ENCODE data around the gene TBC1D5.
"Not testable (repeated sequence)": the region's sequence is repeated elsewhere in the genome, so short reads cannot be mapped to it uniquely, and the experiment has no call there.

The TBC1D5 gene

GRCh38 chr3:17629400-17629799 lies 113.0 kb downstream of the TBC1D5 start:
- Histone ChIP-seq H3K27me3 (replicated peaks) (no peaks in the 10 kb centered on the region), H3K36me3 (replicated peaks) (no peaks in the 10 kb centered on the region), H3K27ac (no peak overlapping the region), H3K4me3 (ENCODE audit: low read depth, low read length) (no peak overlapping the region)
- DNase-seq = no peak
- in situ Hi-C loops (cut with HindIII; ENCODE audit: low pct_ligation_motif_present, low sequenced_read_pairs) = no loop called here
- TF ChIP-seq, protein P1, sequence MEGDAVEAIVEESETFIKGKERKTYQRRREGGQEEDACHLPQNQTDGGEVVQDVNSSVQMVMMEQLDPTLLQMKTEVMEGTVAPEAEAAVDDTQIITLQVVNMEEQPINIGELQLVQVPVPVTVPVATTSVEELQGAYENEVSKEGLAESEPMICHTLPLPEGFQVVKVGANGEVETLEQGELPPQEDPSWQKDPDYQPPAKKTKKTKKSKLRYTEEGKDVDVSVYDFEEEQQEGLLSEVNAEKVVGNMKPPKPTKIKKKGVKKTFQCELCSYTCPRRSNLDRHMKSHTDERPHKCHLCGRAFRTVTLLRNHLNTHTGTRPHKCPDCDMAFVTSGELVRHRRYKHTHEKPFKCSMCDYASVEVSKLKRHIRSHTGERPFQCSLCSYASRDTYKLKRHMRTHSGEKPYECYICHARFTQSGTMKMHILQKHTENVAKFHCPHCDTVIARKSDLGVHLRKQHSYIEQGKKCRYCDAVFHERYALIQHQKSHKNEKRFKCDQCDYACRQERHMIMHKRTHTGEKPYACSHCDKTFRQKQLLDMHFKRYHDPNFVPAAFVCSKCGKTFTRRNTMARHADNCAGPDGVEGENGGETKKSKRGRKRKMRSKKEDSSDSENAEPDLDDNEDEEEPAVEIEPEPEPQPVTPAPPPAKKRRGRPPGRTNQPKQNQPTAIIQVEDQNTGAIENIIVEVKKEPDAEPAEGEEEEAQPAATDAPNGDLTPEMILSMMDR (IDR thresholded peaks at IDR 0.05; ENCODE audit: low read depth, low read length, missing control alignments) = no peak

DNA sequence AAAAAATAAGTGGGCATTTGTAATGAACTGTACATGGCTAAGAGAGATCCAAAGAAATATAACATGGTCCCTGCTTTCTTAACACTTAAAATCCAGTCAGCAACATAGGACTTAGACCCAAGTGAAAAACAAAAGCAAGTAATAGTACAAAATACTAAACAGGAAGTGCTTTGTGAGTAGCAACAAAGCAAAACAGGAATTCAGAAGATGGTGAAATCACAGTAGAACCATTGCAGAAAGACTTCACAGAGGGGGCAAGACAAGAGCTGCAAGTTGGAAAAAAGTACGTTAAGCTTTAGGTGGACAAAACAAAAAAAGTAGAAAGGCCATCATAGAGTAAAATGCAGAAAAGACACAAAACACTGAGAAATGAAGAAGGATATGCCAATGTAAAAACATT lies 116.0 kb downstream of the TBC1D5 start:
- DNase-seq = no peak
- H3K4me3 ChIP-seq (ENCODE audit: low read depth, low read length) = no peak overlapping the region
- TF ChIP-seq, protein P1 (IDR thresholded peaks at IDR 0.05; ENCODE audit: low read depth, low read length, missing control alignments) = no peak
- in situ Hi-C loops (cut with HindIII; ENCODE audit: low pct_ligation_motif_present, low sequenced_read_pairs) = no loop called here
- H3K36me3 ChIP-seq (replicated peaks) = no peaks in the 10 kb centered on the region
- no peak overlapping the region for H3K27ac ChIP-seq
- H3K27me3 ChIP-seq (replicated peaks) = no peaks in the 10 kb centered on the region

- Histone ChIP-seq H3K4me3 (ENCODE audit: low read depth, low read length) (no peak overlapping the region), H3K27ac (no peak overlapping the region), H3K27me3 (replicated peaks) (no peaks in the 10 kb centered on the region), H3K36me3 (replicated peaks) (no peaks in the 10 kb centered on the region)
- in situ Hi-C loops (cut with HindIII; ENCODE audit: low pct_ligation_motif_present, low sequenced_read_pairs) = no loop called here
- TF ChIP-seq, protein P1 (IDR thresholded peaks at IDR 0.05; ENCODE audit: low read depth, low read length, missing control alignments) = no peak
- no peak for DNase-seq
Measured at GRCh38 chr3:17625133-17625532, 117.3 kb downstream of the TBC1D5 start.

GRCh38 chr3:17623464-17623863 lies 119.0 kb downstream of the TBC1D5 start:
- TF ChIP-seq, protein P1 (IDR thresholded peaks at IDR 0.05; ENCODE audit: low read depth, low read length, missing control alignments) = no peak

GRCh38 chr3:17619968-17620367 lies 122.5 kb downstream of the TBC1D5 start:
- TF ChIP-seq, protein P1 (IDR thresholded peaks at IDR 0.05; ENCODE audit: low read depth, low read length, missing control alignments) = no peak
- Histone ChIP-seq H3K27ac (no peak overlapping the region), H3K4me3 (ENCODE audit: low read depth, low read length) (no peak overlapping the region), H3K36me3 (replicated peaks) (no peaks in the 10 kb centered on the region), H3K27me3 (replicated peaks) (no peaks in the 10 kb centered on the region)
- in situ Hi-C loops (cut with HindIII; ENCODE audit: low pct_ligation_motif_present, low sequenced_read_pairs) = loop anchor here (25.0 kb wide), 1 partner anchor 217 kb away; no protein-coding TSS in a partner anchor
- DNase-seq = no peak

More at GRCh38 chr3:17623464-17623863, 119.0 kb downstream of the TBC1D5 start:
- in situ Hi-C loops (cut with HindIII; ENCODE audit: low pct_ligation_motif_present, low sequenced_read_pairs) = loop anchor here (25.0 kb wide), 1 partner anchor 214 kb away; no protein-coding TSS in a partner anchor
- H3K27ac ChIP-seq = no peak overlapping the region
- H3K4me3 ChIP-seq (ENCODE audit: low read depth, low read length) = no peak overlapping the region
- H3K27me3 ChIP-seq (replicated peaks) = no peaks in the 10 kb centered on the region
- no peak for DNase-seq
- H3K36me3 ChIP-seq (replicated peaks) = no peaks in the 10 kb centered on the region

GRCh38 chr3:17613017-17613416 lies 129.4 kb downstream of the TBC1D5 start:
- not testable (repeated sequence) for H3K36me3 ChIP-seq (replicated peaks); H3K27ac ChIP-seq; H3K27me3 ChIP-seq (replicated peaks); DNase-seq; H3K4me3 ChIP-seq (ENCODE audit: low read depth, low read length)
- in situ Hi-C loops (cut with HindIII; ENCODE audit: low pct_ligation_motif_present, low sequenced_read_pairs) = loop anchor here (25.0 kb wide), 1 partner anchor 224 kb away; no protein-coding TSS in a partner anchor
